CD4-positive, alpha-beta T cell (primary cell): Measurements from ENCODE around the gene FRMD5. TPM values are rescaled to one million over a fixed set of nuclear protein-coding genes. Genes with fewer than 3 reads are reported as not detected.

Experiments
- ATAC-seq: fragments of 200-7000 bp; cut with Tn5 transposase; one replicate; pipeline ENCODE4 v1.10.0; 2022; ENCODE audit warnings: mild to moderate bottlenecking; ENCODE audit not compliant: poor library complexity
- CTCF ChIA-PET: fragments of 350-600 bp; sonication (Branson Sonifier 250); formaldehyde crosslinking; loops from one replicate; lab custom pipeline; 2021; ENCODE audit warnings: antibody characterized with exemption, inconsistent platforms; lab: Charles Lee
- POLR2A ChIA-PET: fragments of 350-600 bp; sonication (Branson Sonifier 250); formaldehyde crosslinking; loops from one replicate; lab custom pipeline; 2021; ENCODE audit warnings: antibody characterized with exemption, inconsistent platforms; lab: Charles Lee
- DNase-seq, 14 experiments: peaks; one replicate each; pipeline ENCODE4 v3.0.0-alpha.2; 2013 to 2020; ENCODE audit warnings: mixed read lengths in 2 of 14
- H3K27ac ChIP-seq, 2 donors: one replicate each; pipeline versions ENCODE4 v1.5.1 to v1.7.0; 2013; ENCODE audit warnings: low read length in 2 of 2, low read depth in 1 of 2, mild to moderate bottlenecking in 1 of 2
- H3K27me3 ChIP-seq, 2 experiments: 1 replicate in 1 of 2; 2 replicates in 1 of 2; pipeline versions ENCODE4 v1.6.1 to v1.7.0; 2013; ENCODE audit warnings: low read length in 2 of 2, control low read depth in 1 of 2, mild to moderate bottlenecking in 1 of 2, moderate library complexity in 1 of 2; ENCODE audit not compliant: insufficient read depth in 2 of 2, control insufficient read depth in 1 of 2
- H3K36me3 ChIP-seq: one replicate; pipeline ENCODE4 v1.6.1; 2013; ENCODE audit warnings: low read length, control low read depth; ENCODE audit not compliant: insufficient read depth
- H3K4me1 ChIP-seq: one replicate; pipeline ENCODE4 v1.6.1; 2013; ENCODE audit warnings: low read length, control low read depth; ENCODE audit not compliant: insufficient read depth
- H3K4me3 ChIP-seq: one replicate; pipeline ENCODE4 v1.5.1; 2013; ENCODE audit warnings: mild to moderate bottlenecking, low read length, moderate library complexity
- H3K9me3 ChIP-seq, 2 experiments: 1 replicate in 1 of 2; 2 replicates in 1 of 2; pipeline versions ENCODE4 v1.6.1 to v1.7.0; 2013; ENCODE audit warnings: low read length in 2 of 2, mild to moderate bottlenecking in 2 of 2, control low read depth in 1 of 2, moderate library complexity in 1 of 2; ENCODE audit not compliant: control insufficient read depth in 1 of 2, insufficient read depth in 1 of 2
- H3K27ac Mint-ChIP-seq: one replicate; pipeline ENCODE4 v1.8.0; 2020; ENCODE audit warnings: mixed read lengths
- H3K27me3 Mint-ChIP-seq: one replicate; pipeline ENCODE4 v1.8.0; 2021; ENCODE audit warnings: mixed read lengths
- H3K36me3 Mint-ChIP-seq: one replicate; pipeline ENCODE4 v1.8.0; 2021; ENCODE audit warnings: low read depth, mixed read lengths
- H3K4me1 Mint-ChIP-seq: one replicate; pipeline ENCODE4 v1.8.0; 2021; ENCODE audit warnings: low read depth, mixed read lengths
- H3K4me3 Mint-ChIP-seq: one replicate; pipeline ENCODE4 v1.8.0; 2020; ENCODE audit warnings: mild to moderate bottlenecking, mixed read lengths
- H3K9me3 Mint-ChIP-seq: one replicate; pipeline ENCODE4 v1.8.0; 2020; ENCODE audit warnings: mixed read lengths
- CTCF ChIP-seq: fragments of 200-600 bp; IDR thresholded peaks from one replicate; pipeline ENCODE4 v1.8.0; 2022; ENCODE audit warnings: antibody characterized with exemption, mild to moderate bottlenecking
- intact Hi-C, 2 experiments: fragments of 100-400 bp; cut with DNase I in 1 of 2; cut with micrococcal nuclease in 1 of 2; formaldehyde crosslinking; loops; one replicate each; pipeline versions ENCODE4 v1.15.1 to v1.9.0; 2023 to 2025; cut with DNase I, micrococcal nuclease
- total RNA-seq, 174 experiments: library from RNA in 2 of 174; stranded (reverse) in 2 of 174; gene quantifications; one replicate each; pipeline ENCODE4 v1.2.3 and lab custom pipeline; 2021 to 2026

FRMD5 gene
- total RNA-seq, 2 experiments from 2014 or later = not detected

GRCh38 chr15:43953402-43953801 is 241.7 kb downstream of the FRMD5 start:
- peaks cover 19% of the 10 kb centered on the region for H3K27me3 Mint-ChIP-seq
- H3K4me1 Mint-ChIP-seq = no peaks in the 10 kb centered on the region
- no peaks in the 10 kb centered on the region for H3K36me3 ChIP-seq
- TF ChIP-seq CTCF = no peak
- DNase-seq (no peak), ATAC-seq (no peak)
- no peak overlapping the region for H3K27ac ChIP-seq
- no peak overlapping the region for H3K27ac Mint-ChIP-seq
- no peaks in the 10 kb centered on the region for H3K9me3 ChIP-seq
- H3K4me1 ChIP-seq = no peaks in the 10 kb centered on the region
- no peaks in the 10 kb centered on the region for H3K9me3 Mint-ChIP-seq
- H3K4me3 Mint-ChIP-seq = no peak overlapping the region
- H3K27me3 ChIP-seq = peaks cover 0 to 6% of the 10 kb centered on the region in 2 experiments
- intact Hi-C loops = no loop called here
- ChIA-PET CTCF (no interaction called here), POLR2A (no interaction called here)
- no peak overlapping the region for H3K4me3 ChIP-seq
- no peaks in the 10 kb centered on the region for H3K36me3 Mint-ChIP-seq

GRCh38 chr15:43950531-43950930 is 244.5 kb downstream of the FRMD5 start:
- no peak for TF ChIP-seq CTCF
- ATAC-seq (no peak), DNase-seq (no peak)
- no peak overlapping the region for H3K27ac ChIP-seq
- POLR2A ChIA-PET = no interaction called here
- no peaks in the 10 kb centered on the region for H3K9me3 ChIP-seq
- CTCF ChIA-PET = no interaction called here
- Mint-ChIP-seq H3K4me1 (no peaks in the 10 kb centered on the region), H3K27me3 (peaks cover 13% of the 10 kb centered on the region), H3K4me3 (no peak overlapping the region), H3K36me3 (no peaks in the 10 kb centered on the region), H3K27ac (no peak overlapping the region), H3K9me3 (no peaks in the 10 kb centered on the region)
- intact Hi-C loops = no loop called here
- no peak overlapping the region for H3K4me3 ChIP-seq
- no peaks in the 10 kb centered on the region for H3K4me1 ChIP-seq
- peaks cover 0 to 3% of the 10 kb centered on the region in 2 experiments for H3K27me3 ChIP-seq
- H3K36me3 ChIP-seq = no peaks in the 10 kb centered on the region

- Mint-ChIP-seq H3K4me1 (no peaks in the 10 kb centered on the region), H3K9me3 (no peaks in the 10 kb centered on the region), H3K27ac (no peak overlapping the region), H3K27me3 (peaks cover 13% of the 10 kb centered on the region), H3K36me3 (no peaks in the 10 kb centered on the region), H3K4me3 (no peak overlapping the region)
- Histone ChIP-seq H3K27ac (no peak overlapping the region), H3K27me3 (peaks cover 0 to 5% of the 10 kb centered on the region in 2 experiments), H3K36me3 (no peaks in the 10 kb centered on the region), H3K4me3 (no peak overlapping the region), H3K4me1 (no peaks in the 10 kb centered on the region), H3K9me3 (no peaks in the 10 kb centered on the region)
- no peak for ATAC-seq
- intact Hi-C loops = no loop called here
- ChIA-PET POLR2A (no interaction called here), CTCF (no interaction called here)
- no peak for DNase-seq
- TF ChIP-seq CTCF = no peak
Measured at GRCh38 chr15:43948691-43949325, 246.3 kb downstream of the FRMD5 start.
